Activated CD4-positive, alpha-beta T cell treated with anti-CD3 and anti-CD28 coated beads, Interleukin-2, amount 10 ng/mL, durations not matched to agents 7 days and 5 days (primary cell): ENCODE measurements around the gene SH3PXD2A. TPM values are rescaled to one million over a fixed set of nuclear protein-coding genes. Genes with fewer than 3 reads are reported as not detected.

Source experiments
- CTCF ChIA-PET: fragments of 350-600 bp; sonication (Branson Sonifier 250); formaldehyde crosslinking; loops from one replicate; lab custom pipeline; 2021; ENCODE audit warnings: antibody characterized with exemption; lab: Charles Lee
- POLR2A ChIA-PET: fragments of 350-600 bp; sonication (Branson Sonifier 250); formaldehyde crosslinking; loops from one replicate; lab custom pipeline; 2021; ENCODE audit warnings: antibody characterized with exemption; lab: Charles Lee
- DNase-seq: peaks from one replicate; pipeline ENCODE4 v3.0.0-alpha.2; 2020
- H3K27ac Mint-ChIP-seq: one replicate; pipeline ENCODE4 v1.8.0; 2021; ENCODE audit warnings: mild to moderate bottlenecking, moderate library complexity, mixed read lengths
- H3K27me3 Mint-ChIP-seq: one replicate; pipeline ENCODE4 v1.8.0; 2021; ENCODE audit warnings: mixed read lengths
- H3K36me3 Mint-ChIP-seq: one replicate; pipeline ENCODE4 v1.8.0; 2021; ENCODE audit warnings: low read depth, mixed read lengths
- H3K4me1 Mint-ChIP-seq: one replicate; pipeline ENCODE4 v1.8.0; 2021; ENCODE audit warnings: mixed read lengths
- H3K4me3 Mint-ChIP-seq: one replicate; pipeline ENCODE4 v1.8.0; 2021; ENCODE audit warnings: mild to moderate bottlenecking, moderate library complexity, mixed read lengths
- H3K9me3 Mint-ChIP-seq: one replicate; pipeline ENCODE4 v1.8.0; 2021; ENCODE audit warnings: mixed read lengths
- total RNA-seq, 2 experiments: library from RNA; stranded (reverse); gene quantifications; one replicate each; pipeline ENCODE4 v1.2.3, GENCODE V29; 2021

The SH3PXD2A gene
- total RNA-seq, 2 experiments from 2014 or later: 11.9 to 12.7 TPM

- POLR2A ChIA-PET: no interaction called here
- CTCF ChIA-PET: interaction anchor here (1.1 kb wide), 1 partner anchor 11 kb away, joined by 3 read pairs; no protein-coding TSS in a partner anchor
- Mint-ChIP-seq H3K4me3 (no peak overlapping the region), H3K27me3 (peaks cover 4% of the 10 kb centered on the region), H3K4me1 (peaks cover 25% of the 10 kb centered on the region), H3K36me3 (no peaks in the 10 kb centered on the region), H3K27ac (no peak overlapping the region), H3K9me3 (no peaks in the 10 kb centered on the region)
- DNase-seq: no peak
Measured at GRCh38 chr10:103843854-103844570, 11.4 kb downstream of the SH3PXD2A start.

GRCh38 chr10:103843045-103843444, 12.3 kb downstream of the SH3PXD2A start:
- POLR2A ChIA-PET: interaction anchor here (0.6 kb wide), 1 partner anchor 398 kb away, joined by 15 read pairs; no protein-coding TSS in a partner anchor

GRCh38 chr10:103842605-103843004, 12.8 kb downstream of the SH3PXD2A start:
- Mint-ChIP-seq H3K36me3 (no peaks in the 10 kb centered on the region), H3K27me3 (no peaks in the 10 kb centered on the region)
- POLR2A ChIA-PET: no interaction called here

More at GRCh38 chr10:103843045-103843444, 12.3 kb downstream of the SH3PXD2A start:
- no peak overlapping the region for H3K27ac Mint-ChIP-seq
- H3K4me3 Mint-ChIP-seq: no peak overlapping the region
- H3K9me3 Mint-ChIP-seq: no peaks in the 10 kb centered on the region
- CTCF ChIA-PET: interaction anchor here (0.5 to 1.4 kb wide), 5 partner anchors 10 to 47 kb away, joined by 3 to 5 read pairs (median 3); partner anchors contain the start of gene SH3PXD2A
- peaks cover 22% of the 10 kb centered on the region for H3K4me1 Mint-ChIP-seq
- DNase-seq: no peak
- H3K27me3 Mint-ChIP-seq: no peaks in the 10 kb centered on the region
- no peaks in the 10 kb centered on the region for H3K36me3 Mint-ChIP-seq

GRCh38 chr10:103841519-103841918, 13.9 kb downstream of the SH3PXD2A start:
- Mint-ChIP-seq H3K4me1 (peaks cover 17% of the 10 kb centered on the region), H3K27ac (no peak overlapping the region), H3K4me3 (no peak overlapping the region), H3K36me3 (no peaks in the 10 kb centered on the region), H3K9me3 (no peaks in the 10 kb centered on the region), H3K27me3 (no peaks in the 10 kb centered on the region)
- ChIA-PET CTCF (interaction anchor here (0.6 kb wide), 1 partner anchor 228 kb away, joined by 4 read pairs; no protein-coding TSS in a partner anchor), POLR2A (no interaction called here)
- DNase-seq: no peak

More at GRCh38 chr10:103842605-103843004, 12.8 kb downstream of the SH3PXD2A start:
- CTCF ChIA-PET: interaction anchor here (0.8 to 1.4 kb wide), 3 partner anchors 12 to 42 kb away, joined by 3 to 5 read pairs (median 3); partner anchors contain the start of gene SH3PXD2A
- no peak for DNase-seq
- H3K9me3 Mint-ChIP-seq: no peaks in the 10 kb centered on the region
- no peak overlapping the region for H3K27ac Mint-ChIP-seq
- H3K4me1 Mint-ChIP-seq: peaks cover 22% of the 10 kb centered on the region
- H3K4me3 Mint-ChIP-seq: no peak overlapping the region

- no peak overlapping the region for H3K27ac Mint-ChIP-seq
- no peak overlapping the region for H3K4me3 Mint-ChIP-seq
- ChIA-PET POLR2A (no interaction called here), CTCF (interaction anchor here (0.6 to 1.7 kb wide), 2 partner anchors 11 to 33 kb away, joined by 4 to 5 read pairs; no protein-coding TSS in a partner anchor)
- H3K4me1 Mint-ChIP-seq: peaks cover 9% of the 10 kb centered on the region
- H3K27me3 Mint-ChIP-seq: no peaks in the 10 kb centered on the region
- no peak for DNase-seq
- no peaks in the 10 kb centered on the region for H3K9me3 Mint-ChIP-seq
- no peaks in the 10 kb centered on the region for H3K36me3 Mint-ChIP-seq
Measured at GRCh38 chr10:103840740-103841070, 14.7 kb downstream of the SH3PXD2A start.

- H3K27me3 Mint-ChIP-seq: no peaks in the 10 kb centered on the region
- H3K4me3 Mint-ChIP-seq: no peak overlapping the region
- ChIA-PET POLR2A (no interaction called here), CTCF (interaction anchor here (0.6 to 1.9 kb wide), 5 partner anchors 11 to 34 kb away, joined by 3 to 5 read pairs (median 4); no protein-coding TSS in a partner anchor)
- H3K36me3 Mint-ChIP-seq: no peaks in the 10 kb centered on the region
- H3K27ac Mint-ChIP-seq: no peak overlapping the region
- H3K9me3 Mint-ChIP-seq: no peaks in the 10 kb centered on the region
- no peak for DNase-seq
- H3K4me1 Mint-ChIP-seq: peaks cover 4% of the 10 kb centered on the region
Measured at GRCh38 chr10:103839872-103840739, 15.3 kb downstream of the SH3PXD2A start.

GRCh38 chr10:103839519-103839871, 15.9 kb downstream of the SH3PXD2A start:
- Mint-ChIP-seq H3K4me1 (peaks cover 2% of the 10 kb centered on the region), H3K4me3 (no peak overlapping the region), H3K27me3 (no peaks in the 10 kb centered on the region), H3K9me3 (no peaks in the 10 kb centered on the region), H3K36me3 (no peaks in the 10 kb centered on the region), H3K27ac (no peak overlapping the region)
- DNase-seq: no peak
- ChIA-PET POLR2A (no interaction called here), CTCF (interaction anchor here (1.2 to 1.9 kb wide), 4 partner anchors 10 to 25 kb away, joined by 3 to 5 read pairs (median 4); no protein-coding TSS in a partner anchor)

GRCh38 chr10:103838862-103839518, 16.4 kb downstream of the SH3PXD2A start:
- H3K36me3 Mint-ChIP-seq: no peaks in the 10 kb centered on the region
- ChIA-PET CTCF (interaction anchor here (0.7 to 1.9 kb wide), 6 partner anchors 10 to 25 kb away, joined by 3 to 5 read pairs (median 4); no protein-coding TSS in a partner anchor), POLR2A (no interaction called here)
- H3K4me1 Mint-ChIP-seq: no peaks in the 10 kb centered on the region
- DNase-seq: no peak
- H3K27me3 Mint-ChIP-seq: no peaks in the 10 kb centered on the region
- no peak overlapping the region for H3K4me3 Mint-ChIP-seq
- no peaks in the 10 kb centered on the region for H3K9me3 Mint-ChIP-seq
- no peak overlapping the region for H3K27ac Mint-ChIP-seq

GRCh38 chr10:103838070-103838395, 17.3 kb downstream of the SH3PXD2A start:
- Mint-ChIP-seq H3K36me3 (no peaks in the 10 kb centered on the region), H3K27ac (no peak overlapping the region), H3K9me3 (no peaks in the 10 kb centered on the region), H3K4me1 (no peaks in the 10 kb centered on the region), H3K4me3 (no peak overlapping the region), H3K27me3 (no peaks in the 10 kb centered on the region)
- no peak for DNase-seq
- POLR2A ChIA-PET: no interaction called here
- CTCF ChIA-PET: interaction anchor here (1.1 to 1.9 kb wide), 3 partner anchors 14 to 24 kb away, joined by 3 to 4 read pairs (median 4); no protein-coding TSS in a partner anchor

GRCh38 chr10:103837370-103838069, 17.9 kb downstream of the SH3PXD2A start:
- H3K9me3 Mint-ChIP-seq: no peaks in the 10 kb centered on the region
- H3K4me1 Mint-ChIP-seq: no peaks in the 10 kb centered on the region
- H3K27ac Mint-ChIP-seq: no peak overlapping the region
- H3K36me3 Mint-ChIP-seq: no peaks in the 10 kb centered on the region
- H3K27me3 Mint-ChIP-seq: no peaks in the 10 kb centered on the region
- no peak for DNase-seq
- ChIA-PET POLR2A (no interaction called here), CTCF (interaction anchor here (1.0 to 1.7 kb wide), 3 partner anchors 10 to 17 kb away, joined by 3 to 4 read pairs (median 3); no protein-coding TSS in a partner anchor)
- H3K4me3 Mint-ChIP-seq: no peak overlapping the region

- peaks cover 2% of the 10 kb centered on the region for H3K9me3 Mint-ChIP-seq
- H3K4me3 Mint-ChIP-seq: no peak overlapping the region
- CTCF ChIA-PET: interaction anchor here (1.0 to 1.7 kb wide), 3 partner anchors 11 to 18 kb away, joined by 3 to 4 read pairs (median 3); no protein-coding TSS in a partner anchor
- H3K36me3 Mint-ChIP-seq: no peaks in the 10 kb centered on the region
- H3K27ac Mint-ChIP-seq: no peak overlapping the region
- DNase-seq: no peak
- POLR2A ChIA-PET: no interaction called here
- H3K4me1 Mint-ChIP-seq: no peaks in the 10 kb centered on the region
- H3K27me3 Mint-ChIP-seq: peaks cover 1% of the 10 kb centered on the region
Measured at GRCh38 chr10:103836861-103837260, 18.5 kb downstream of the SH3PXD2A start.
